ENCODE results near the gene PTGDR2. TPM values are rescaled to one million over a fixed set of nuclear protein-coding genes. Genes with fewer than 3 reads are reported as not detected.

Gene PTGDR2
- total RNA-seq, 1 donor from 2014 or later = 0.91 TPM

GRCh38 chr11:60873533-60873932, 17.8 kb upstream of the PTGDR2 start:
- no peak for TF ChIP-seq CTCF (IDR thresholded peaks at IDR 0.05)
- H3K4me1 Mint-ChIP-seq (ENCODE audit: unreplicated experiment) = peaks cover 24% of the 10 kb centered on the region
- no peak overlapping the region for H3K27ac Mint-ChIP-seq (ENCODE audit: unreplicated experiment)
- no peaks in the 10 kb centered on the region for H3K27me3 Mint-ChIP-seq (ENCODE audit: unreplicated experiment)
- no peak overlapping the region for H3K4me3 Mint-ChIP-seq (ENCODE audit: unreplicated experiment)
- no peak for DNase-seq (ENCODE audit: extremely low spot score, unreplicated experiment)
- H3K9me3 Mint-ChIP-seq (ENCODE audit: unreplicated experiment) = no peaks in the 10 kb centered on the region
- H3K36me3 Mint-ChIP-seq (ENCODE audit: unreplicated experiment) = no peaks in the 10 kb centered on the region

GRCh38 chr11:60872961-60873524, 17.3 kb upstream of the PTGDR2 start:
- no peak overlapping the region for H3K27ac Mint-ChIP-seq (ENCODE audit: unreplicated experiment)
- H3K27me3 Mint-ChIP-seq (ENCODE audit: unreplicated experiment) = no peaks in the 10 kb centered on the region
- no peaks in the 10 kb centered on the region for H3K36me3 Mint-ChIP-seq (ENCODE audit: unreplicated experiment)
- no peak for TF ChIP-seq CTCF (IDR thresholded peaks at IDR 0.05)
- no peak for DNase-seq (ENCODE audit: extremely low spot score, unreplicated experiment)
- no peak overlapping the region for H3K4me3 Mint-ChIP-seq (ENCODE audit: unreplicated experiment)
- no peaks in the 10 kb centered on the region for H3K9me3 Mint-ChIP-seq (ENCODE audit: unreplicated experiment)
- peaks cover 26% of the 10 kb centered on the region for H3K4me1 Mint-ChIP-seq (ENCODE audit: unreplicated experiment)

- Mint-ChIP-seq H3K27me3 (ENCODE audit: unreplicated experiment) (no peaks in the 10 kb centered on the region), H3K4me1 (ENCODE audit: unreplicated experiment) (peaks cover 26% of the 10 kb centered on the region), H3K27ac (ENCODE audit: unreplicated experiment) (no peak overlapping the region), H3K9me3 (ENCODE audit: unreplicated experiment) (no peaks in the 10 kb centered on the region), H3K36me3 (ENCODE audit: unreplicated experiment) (no peaks in the 10 kb centered on the region), H3K4me3 (ENCODE audit: unreplicated experiment) (no peak overlapping the region)
- no peak for DNase-seq (ENCODE audit: extremely low spot score, unreplicated experiment)
- TF ChIP-seq CTCF (IDR thresholded peaks at IDR 0.05) = no peak
Measured at GRCh38 chr11:60872124-60872960, 16.6 kb upstream of the PTGDR2 start.

GRCh38 chr11:60871378-60872061, 15.8 kb upstream of the PTGDR2 start:
- H3K4me1 Mint-ChIP-seq (ENCODE audit: unreplicated experiment) = peaks cover 34% of the 10 kb centered on the region
- H3K36me3 Mint-ChIP-seq (ENCODE audit: unreplicated experiment) = no peaks in the 10 kb centered on the region
- no peak for DNase-seq (ENCODE audit: extremely low spot score, unreplicated experiment)
- H3K9me3 Mint-ChIP-seq (ENCODE audit: unreplicated experiment) = no peaks in the 10 kb centered on the region
- no peak overlapping the region for H3K27ac Mint-ChIP-seq (ENCODE audit: unreplicated experiment)
- H3K4me3 Mint-ChIP-seq (ENCODE audit: unreplicated experiment) = no peak overlapping the region
- H3K27me3 Mint-ChIP-seq (ENCODE audit: unreplicated experiment) = no peaks in the 10 kb centered on the region
- TF ChIP-seq CTCF (IDR thresholded peaks at IDR 0.05) = peak; percentile 12
